ENCODE data around the gene GPS1. TPM values are rescaled to one million over a fixed set of nuclear protein-coding genes. Genes with fewer than 3 reads are reported as not detected.

Gene GPS1
- total and polyA plus RNA-seq, 2 of the 4 experiments (the other 2 are of a cell fraction): 157 to 181 TPM

- no peak overlapping the region for H3K56ac ChIP-seq (ENCODE audit: extremely low read depth, insufficient read depth, low read length)
- H2AFZ ChIP-seq (replicated peaks; ENCODE audit: low read length, poor library complexity): no peak overlapping the region
- no peak for TF ChIP-seq POLR2A (IDR thresholded peaks at IDR 0.05; ENCODE audit: low read depth, low read length)
- no peak for TF ChIP-seq FOS (IDR thresholded peaks at IDR 0.05; ENCODE audit: low read depth, low read length)
- TF ChIP-seq CEBPB (IDR thresholded peaks at IDR 0.05; ENCODE audit: low read depth, low read length): no peak
- no peak for TF ChIP-seq RAD21 (IDR thresholded peaks at IDR 0.05; ENCODE audit: low read length)
- TF ChIP-seq MXI1 (IDR thresholded peaks at IDR 0.05; ENCODE audit: borderline replicate concordance, low read depth, low read length): no peak
- no peak for TF ChIP-seq USF2 (IDR thresholded peaks at IDR 0.05; ENCODE audit: low read depth, low read length)
- no peak for TF ChIP-seq NFE2L2 (IDR thresholded peaks at IDR 0.05; ENCODE audit: low read depth, low read length)
- TF ChIP-seq CHD1 (IDR thresholded peaks at IDR 0.05; ENCODE audit: low read depth, low read length): no peak
- no peak for TF ChIP-seq SMC3 (IDR thresholded peaks at IDR 0.05; ENCODE audit: low read depth, low read length)
- no peak for TF ChIP-seq MAZ (IDR thresholded peaks at IDR 0.05; ENCODE audit: borderline replicate concordance, low read depth, low read length)
- no peak for TF ChIP-seq MAFK (IDR thresholded peaks at IDR 0.05; ENCODE audit: low read depth, low read length)
- TF ChIP-seq ELK1 (IDR thresholded peaks at IDR 0.05; ENCODE audit: borderline replicate concordance, low read depth, low read length): no peak
- H2BK20ac ChIP-seq (ENCODE audit: low read depth, low read length): no peak overlapping the region
- H2AK5ac ChIP-seq (ENCODE audit: low read depth, low read length): no peak overlapping the region
- no peak overlapping the region for H3K23ac ChIP-seq (ENCODE audit: low read depth, low read length)
- H2BK5ac ChIP-seq (ENCODE audit: low read depth, low read length, poor library complexity, severe bottlenecking): no peak overlapping the region
- H3K9ac ChIP-seq (ENCODE audit: low read depth, low read length): no peak overlapping the region
- H3K36me3 ChIP-seq (ENCODE audit: control insufficient read depth, insufficient read depth, low read length): peaks cover 59% of the 10 kb centered on the region
- POLR2A ChIA-PET (ENCODE audit: unreplicated experiment): no interaction called here
- no peak overlapping the region for H3K4ac ChIP-seq (ENCODE audit: low read depth, low read length)
- H3K79me1 ChIP-seq (ENCODE audit: low read depth in 1 of 2, low read length in 2 of 2): peaks cover 12 to 37% of the 10 kb centered on the region in 2 experiments
- H3K27me3 ChIP-seq (ENCODE audit: control insufficient read depth, insufficient read depth, low read length): no peaks in the 10 kb centered on the region
- peak overlapping the region; percentile 42 for H2AK9ac ChIP-seq (replicated peaks; ENCODE audit: low read depth, low read length, poor library complexity)
- H4K20me1 ChIP-seq (ENCODE audit: insufficient read depth, low read length): peaks cover 4% of the 10 kb centered on the region
- peaks cover 15% of the 10 kb centered on the region for H3K4me1 ChIP-seq (ENCODE audit: control insufficient read depth, insufficient read depth, low read length)
- DNase-seq (no peak), ATAC-seq (ENCODE audit: low read depth) (no peak)
- no peak overlapping the region for H3K27ac ChIP-seq (ENCODE audit: insufficient read depth, low read length)
- H2BK15ac ChIP-seq (ENCODE audit: low read depth, low read length): no peak overlapping the region
- no peak overlapping the region for H4K8ac ChIP-seq (ENCODE audit: low read depth in 2 of 2, low read length in 2 of 2)
- WGBS, 2 experiments (ENCODE audit: extremely low coverage in 2 of 2, insufficient read length in 1 of 2): 83% methylated on average over 6 of the region's 26 CpGs; no CpG with 5 or more reads in 1 of the 2 experiments
- no peaks in the 10 kb centered on the region for H3K9me3 ChIP-seq (ENCODE audit: control insufficient read depth, insufficient read depth, low read length)
- no peak overlapping the region for H3K4me3 ChIP-seq (ENCODE audit: insufficient read depth, low read depth, low read length)
- no peak overlapping the region for H3K18ac ChIP-seq (ENCODE audit: low read depth, low read length)
- CTCF ChIA-PET: no interaction called here
- H2BK120ac ChIP-seq (ENCODE audit: low read depth, low read length): no peak overlapping the region
- intact Hi-C loops (cut with micrococcal nuclease): no loop called here
- BruUV-seq (replicated peaks): no TSS peak
- in situ Hi-C loops (cut with MboI; ENCODE audit: low sequenced_read_pairs): no loop called here
- no peak overlapping the region for H3K4me2 ChIP-seq (ENCODE audit: low read depth, low read length)
- no peak overlapping the region for H4K91ac ChIP-seq (ENCODE audit: insufficient read depth, low read depth, low read length)
- H4K5ac ChIP-seq (ENCODE audit: low read depth, low read length): no peak overlapping the region
- H3K14ac ChIP-seq (replicated peaks; ENCODE audit: low read depth, low read length): no peak overlapping the region
- peaks cover 5% of the 10 kb centered on the region for H3K9me1 ChIP-seq (ENCODE audit: insufficient read depth, low read length)
- dilution Hi-C loops (cut with HindIII; ENCODE audit: low sequenced_read_pairs, unreplicated experiment): no loop called here
Measured at GRCh38 chr17:82055023-82055964, 3.6 kb downstream of the GPS1 start.

Data from IMR-90 (cell line).